ENCODE data around the gene ARNT2. TPM values are rescaled to one million over a fixed set of nuclear protein-coding genes. Genes with fewer than 3 reads are reported as not detected.

ARNT2 gene
- total RNA-seq, 1 experiment from 2014 or later, result 3.6 TPM

DNA sequence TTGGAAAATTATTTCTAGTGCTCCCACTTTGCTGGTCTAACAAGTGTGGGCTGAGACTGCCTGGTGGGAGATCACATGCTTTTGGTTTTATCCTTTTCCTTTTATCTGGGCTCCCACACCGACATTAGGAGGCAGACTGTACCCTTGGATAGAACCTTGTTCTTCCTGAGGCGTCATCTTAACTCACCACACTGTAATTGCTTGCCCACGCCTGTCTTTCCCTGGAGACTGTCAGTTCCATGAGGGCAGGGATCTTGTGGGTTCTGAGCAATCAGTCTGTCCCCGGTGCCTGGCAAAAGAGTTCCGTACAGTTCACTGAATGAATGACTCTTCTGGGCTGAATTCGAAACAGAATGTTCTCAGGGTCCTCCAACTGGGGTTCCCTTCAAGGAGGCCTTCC lies 166.4 kb downstream of the ARNT2 start:
- intact Hi-C loops (cut with micrococcal nuclease; ENCODE audit: unreplicated experiment), result no loop called here
- CTCF ChIA-PET, result interaction anchor here (1.2 kb wide), 1 partner anchor 206 kb away, joined by 3 read pairs; no protein-coding TSS in a partner anchor
- peaks cover 29% of the 10 kb centered on the region for H3K27me3 Mint-ChIP-seq (ENCODE audit: unreplicated experiment)
- H3K4me3 Mint-ChIP-seq (ENCODE audit: low read depth, unreplicated experiment), result no peak overlapping the region
- H3K27ac Mint-ChIP-seq (ENCODE audit: unreplicated experiment), result no peak overlapping the region
- no peaks in the 10 kb centered on the region for H3K9me3 Mint-ChIP-seq (ENCODE audit: low read depth, unreplicated experiment)
- no peak for DNase-seq
- no peaks in the 10 kb centered on the region for H3K4me1 Mint-ChIP-seq (ENCODE audit: low read depth, unreplicated experiment)
- no peaks in the 10 kb centered on the region for H3K36me3 Mint-ChIP-seq (ENCODE audit: insufficient read depth, unreplicated experiment)
- BruUV-seq (replicated peaks), result no TSS peak
- TF ChIP-seq, protein P1, sequence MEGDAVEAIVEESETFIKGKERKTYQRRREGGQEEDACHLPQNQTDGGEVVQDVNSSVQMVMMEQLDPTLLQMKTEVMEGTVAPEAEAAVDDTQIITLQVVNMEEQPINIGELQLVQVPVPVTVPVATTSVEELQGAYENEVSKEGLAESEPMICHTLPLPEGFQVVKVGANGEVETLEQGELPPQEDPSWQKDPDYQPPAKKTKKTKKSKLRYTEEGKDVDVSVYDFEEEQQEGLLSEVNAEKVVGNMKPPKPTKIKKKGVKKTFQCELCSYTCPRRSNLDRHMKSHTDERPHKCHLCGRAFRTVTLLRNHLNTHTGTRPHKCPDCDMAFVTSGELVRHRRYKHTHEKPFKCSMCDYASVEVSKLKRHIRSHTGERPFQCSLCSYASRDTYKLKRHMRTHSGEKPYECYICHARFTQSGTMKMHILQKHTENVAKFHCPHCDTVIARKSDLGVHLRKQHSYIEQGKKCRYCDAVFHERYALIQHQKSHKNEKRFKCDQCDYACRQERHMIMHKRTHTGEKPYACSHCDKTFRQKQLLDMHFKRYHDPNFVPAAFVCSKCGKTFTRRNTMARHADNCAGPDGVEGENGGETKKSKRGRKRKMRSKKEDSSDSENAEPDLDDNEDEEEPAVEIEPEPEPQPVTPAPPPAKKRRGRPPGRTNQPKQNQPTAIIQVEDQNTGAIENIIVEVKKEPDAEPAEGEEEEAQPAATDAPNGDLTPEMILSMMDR (IDR thresholded peaks at IDR 0.05; ENCODE audit: unreplicated experiment), result no peak

DNA sequence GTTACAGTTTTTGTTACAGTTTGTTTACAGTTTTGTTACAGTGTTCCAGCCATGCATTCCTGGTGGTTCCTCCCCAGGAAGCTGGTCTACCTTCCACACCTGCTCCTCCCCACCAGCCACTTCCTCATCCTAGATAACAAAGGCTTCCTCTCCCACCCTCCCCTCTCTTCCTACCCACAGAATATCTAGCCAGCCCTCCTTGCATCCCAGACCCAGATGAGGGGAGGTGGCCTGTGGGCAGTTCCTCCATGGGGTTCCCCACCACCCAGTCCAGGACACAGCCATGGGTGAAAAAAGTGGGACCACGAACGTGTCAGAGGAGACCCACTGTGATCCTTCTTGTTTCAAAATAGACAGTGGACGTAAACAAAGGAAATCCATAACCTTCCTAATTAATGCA lies 168.2 kb downstream of the ARNT2 start:
- Mint-ChIP-seq H3K9me3 (ENCODE audit: low read depth, unreplicated experiment) (no peaks in the 10 kb centered on the region), H3K27ac (ENCODE audit: unreplicated experiment) (no peak overlapping the region), H3K36me3 (ENCODE audit: insufficient read depth, unreplicated experiment) (no peaks in the 10 kb centered on the region), H3K4me3 (ENCODE audit: low read depth, unreplicated experiment) (no peak overlapping the region), H3K27me3 (ENCODE audit: unreplicated experiment) (peaks cover 14% of the 10 kb centered on the region), H3K4me1 (ENCODE audit: low read depth, unreplicated experiment) (no peaks in the 10 kb centered on the region)
- intact Hi-C loops (cut with micrococcal nuclease; ENCODE audit: unreplicated experiment), result no loop called here
- BruUV-seq (replicated peaks), result no TSS peak
- no peak for DNase-seq
- TF ChIP-seq, protein P1 (IDR thresholded peaks at IDR 0.05; ENCODE audit: unreplicated experiment), result no peak
- CTCF ChIA-PET, result no interaction called here

DNA sequence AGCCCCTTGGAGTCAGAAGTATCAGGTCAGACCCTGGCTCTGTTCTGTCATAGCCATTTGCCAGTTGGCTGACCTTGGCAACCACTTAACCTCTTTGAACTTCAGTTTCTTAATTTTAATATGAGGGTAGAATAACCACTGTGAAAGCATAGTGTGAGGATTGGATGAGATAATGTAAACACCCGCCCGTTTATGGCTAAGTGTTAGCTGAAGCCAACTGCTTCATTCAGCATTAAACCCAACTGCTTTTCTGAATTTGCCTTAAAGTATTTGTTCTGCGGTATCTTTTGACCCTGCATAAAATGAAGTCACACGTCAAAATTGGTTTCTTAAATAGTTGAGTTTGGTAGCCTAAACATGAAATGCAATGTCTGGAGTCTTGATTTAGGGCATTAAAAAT lies 169.4 kb downstream of the ARNT2 start:
- Mint-ChIP-seq H3K36me3 (ENCODE audit: insufficient read depth, unreplicated experiment) (no peaks in the 10 kb centered on the region), H3K27ac (ENCODE audit: unreplicated experiment) (no peak overlapping the region), H3K27me3 (ENCODE audit: unreplicated experiment) (peaks cover 14% of the 10 kb centered on the region), H3K4me3 (ENCODE audit: low read depth, unreplicated experiment) (no peak overlapping the region), H3K9me3 (ENCODE audit: low read depth, unreplicated experiment) (no peaks in the 10 kb centered on the region), H3K4me1 (ENCODE audit: low read depth, unreplicated experiment) (no peaks in the 10 kb centered on the region)
- no peak for DNase-seq
- TF ChIP-seq, protein P1 (IDR thresholded peaks at IDR 0.05; ENCODE audit: unreplicated experiment), result no peak
- intact Hi-C loops (cut with micrococcal nuclease; ENCODE audit: unreplicated experiment), result no loop called here
- CTCF ChIA-PET, result no interaction called here
- BruUV-seq (replicated peaks), result no TSS peak

DNA sequence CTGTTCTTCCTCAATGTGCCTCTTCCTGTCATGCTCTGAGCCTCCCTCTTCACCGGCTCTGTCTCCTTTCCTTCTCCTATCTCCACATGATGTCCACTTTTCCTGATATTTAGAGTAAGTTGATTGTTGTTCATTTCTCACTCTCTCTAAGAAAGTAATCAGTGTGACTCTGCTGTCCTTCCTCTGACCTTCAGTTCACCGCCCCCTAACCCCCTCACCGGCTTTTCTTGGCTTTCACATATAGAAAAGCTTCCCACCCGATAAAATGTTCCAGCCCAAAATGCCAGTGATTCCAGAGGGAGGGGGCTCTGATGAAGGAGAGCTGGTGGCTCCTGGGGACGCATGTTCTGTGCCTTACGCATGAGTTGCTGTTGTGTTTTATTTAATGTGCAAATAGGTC lies 170.4 kb downstream of the ARNT2 start:
- no peaks in the 10 kb centered on the region for H3K4me1 Mint-ChIP-seq (ENCODE audit: low read depth, unreplicated experiment)
- TF ChIP-seq, protein P1 (IDR thresholded peaks at IDR 0.05; ENCODE audit: unreplicated experiment), result no peak
- BruUV-seq (replicated peaks), result no TSS peak
- peaks cover 14% of the 10 kb centered on the region for H3K27me3 Mint-ChIP-seq (ENCODE audit: unreplicated experiment)
- CTCF ChIA-PET, result no interaction called here
- no peaks in the 10 kb centered on the region for H3K9me3 Mint-ChIP-seq (ENCODE audit: low read depth, unreplicated experiment)
- no peak for DNase-seq
- intact Hi-C loops (cut with micrococcal nuclease; ENCODE audit: unreplicated experiment), result no loop called here
- H3K36me3 Mint-ChIP-seq (ENCODE audit: insufficient read depth, unreplicated experiment), result no peaks in the 10 kb centered on the region
- H3K27ac Mint-ChIP-seq (ENCODE audit: unreplicated experiment), result no peak overlapping the region
- no peak overlapping the region for H3K4me3 Mint-ChIP-seq (ENCODE audit: low read depth, unreplicated experiment)

Measured in Calu3 (cell line).